Right lobe of liver (tissue), 4 donors: ENCODE results near the gene PROZ.

Experiments used
- CTCF ChIP-seq, 4 donors: fragments of 200-600 bp in 3 of 4; fragments of 450-650 bp in 1 of 4; IDR thresholded peaks; one replicate each; pipeline versions ENCODE4 v1.5.1 to v1.8.0; 2016 to 2022; ENCODE audit warnings: antibody characterized with exemption in 4 of 4, mild to moderate bottlenecking in 2 of 4
- POLR2A ChIP-seq: fragments of 450-650 bp; IDR thresholded peaks from one replicate; pipeline ENCODE4 v1.6.1; 2017; ENCODE audit warnings: antibody characterized with exemption, mild to moderate bottlenecking
- donor health status: DM: no; HTN: no; CAD: no.
- donor health status: DM: no; HTN: no; CAD: no.
- donor health status: DM: no; HTN: yes; CAD: no.

- TF ChIP-seq CTCF (IDR thresholded peaks at IDR 0.05): no peak
- no peak for TF ChIP-seq POLR2A
Measured at GRCh38 chr13:113119822-113120189, 38.6 kb upstream of the PROZ start.
